Epithelial cell of prostate (primary cell): ENCODE results near the gene SKAP1.

Experiments used
- DNase-seq: peaks from one replicate; pipeline ENCODE4 v3.0.0-alpha.2; 2011; ENCODE audit warnings: low read depth, low spot score
- H3K27ac ChIP-seq: fragments of 450-650 bp; 2 replicates; pipeline ENCODE4 v1.5.1; 2017; ENCODE audit warnings: mild to moderate bottlenecking

SKAP1 gene

GRCh38 chr17:48160177-48161081 is 269.6 kb downstream of the SKAP1 start:
- H3K27ac ChIP-seq = no peak overlapping the region
- DNase-seq = no peak

- H3K27ac ChIP-seq = no peak overlapping the region
- DNase-seq = no peak
Observed at GRCh38 chr17:48159232-48159631, 270.8 kb downstream of the SKAP1 start.

DNA sequence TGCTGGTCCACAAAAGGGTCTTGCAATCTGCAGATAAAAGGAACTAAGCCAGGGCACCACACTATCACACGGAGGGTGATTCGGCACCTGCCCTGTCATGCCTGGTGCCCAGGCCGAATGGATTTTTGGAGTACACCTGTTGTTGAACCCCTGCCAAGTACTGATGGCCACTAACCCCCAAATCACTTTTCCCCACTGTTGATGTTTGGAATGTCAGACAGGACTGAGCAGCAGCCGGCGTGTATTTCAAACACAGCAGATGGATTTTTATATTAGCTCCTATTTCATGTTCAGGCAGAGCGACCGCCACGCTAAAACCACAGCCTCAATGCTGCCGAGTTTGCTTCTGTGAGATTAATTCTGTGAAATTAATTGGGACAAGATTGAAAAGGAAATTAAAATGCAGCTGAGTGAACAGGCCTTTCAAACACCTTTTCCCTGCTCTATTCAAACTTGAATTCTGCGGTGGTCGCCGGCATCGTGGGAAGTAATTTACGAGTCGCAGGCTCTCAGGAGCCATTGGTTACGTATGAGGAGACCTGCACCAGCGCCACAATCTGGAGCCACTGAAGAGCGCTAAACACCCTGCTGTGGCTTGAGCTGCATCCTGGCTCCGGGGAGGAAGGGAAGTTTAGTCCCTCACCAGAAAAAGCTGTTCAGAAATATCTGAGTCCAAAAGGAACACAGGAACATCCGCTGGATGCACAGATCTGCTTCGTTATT is 274.0 kb downstream of the SKAP1 start:
- no peak overlapping the region for H3K27ac ChIP-seq
- DNase-seq = no peak

- H3K27ac ChIP-seq = no peak overlapping the region
- no peak for DNase-seq
Observed at GRCh38 chr17:48153691-48154358, 276.2 kb downstream of the SKAP1 start.

DNA sequence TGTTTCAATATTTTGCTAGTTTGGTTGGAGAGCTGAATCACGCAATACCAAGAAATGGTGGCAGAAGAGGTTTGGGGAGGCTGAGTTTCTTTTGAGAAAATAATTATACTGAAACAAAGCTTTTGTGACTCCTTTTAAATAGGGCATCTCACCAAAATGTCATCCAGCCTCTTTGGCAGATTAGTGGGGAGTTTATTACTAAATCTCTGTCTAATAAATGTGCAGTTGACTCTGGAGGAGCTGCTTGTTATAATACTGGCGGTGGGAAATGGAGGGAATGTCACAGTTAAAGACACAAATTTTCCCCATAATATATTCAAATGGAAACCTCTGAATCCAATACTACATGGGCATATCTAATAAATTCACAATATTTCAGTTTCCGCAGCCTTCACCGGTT is 277.7 kb downstream of the SKAP1 start:
- H3K27ac ChIP-seq = no peak overlapping the region
- no peak for DNase-seq

GRCh38 chr17:48151220-48151619 is 278.8 kb downstream of the SKAP1 start:
- no peak for DNase-seq
- H3K27ac ChIP-seq = no peak overlapping the region

DNA sequence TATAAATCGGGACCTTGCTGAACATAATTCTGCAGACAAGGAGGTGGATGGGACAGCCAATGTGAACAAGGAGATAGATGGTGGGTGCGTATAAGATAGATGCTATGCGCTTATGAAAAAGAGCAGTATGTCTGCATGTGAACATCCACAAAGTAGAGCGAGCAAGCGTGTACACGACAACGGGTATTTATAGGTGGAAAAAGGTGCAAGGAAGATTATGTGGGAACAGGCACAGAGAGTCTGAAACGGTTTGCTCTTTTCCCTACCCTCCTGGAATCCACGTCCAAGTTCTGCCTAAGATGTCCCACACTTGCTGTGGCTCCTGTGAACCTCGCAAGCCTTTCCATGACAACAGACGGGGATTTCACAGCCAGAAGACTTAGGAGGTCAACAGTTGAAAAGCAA is 279.4 kb downstream of the SKAP1 start:
- no peak overlapping the region for H3K27ac ChIP-seq
- DNase-seq = no peak

- DNase-seq = no peak
- H3K27ac ChIP-seq = no peak overlapping the region
Observed at GRCh38 chr17:48149787-48150463, 280.1 kb downstream of the SKAP1 start.

DNA sequence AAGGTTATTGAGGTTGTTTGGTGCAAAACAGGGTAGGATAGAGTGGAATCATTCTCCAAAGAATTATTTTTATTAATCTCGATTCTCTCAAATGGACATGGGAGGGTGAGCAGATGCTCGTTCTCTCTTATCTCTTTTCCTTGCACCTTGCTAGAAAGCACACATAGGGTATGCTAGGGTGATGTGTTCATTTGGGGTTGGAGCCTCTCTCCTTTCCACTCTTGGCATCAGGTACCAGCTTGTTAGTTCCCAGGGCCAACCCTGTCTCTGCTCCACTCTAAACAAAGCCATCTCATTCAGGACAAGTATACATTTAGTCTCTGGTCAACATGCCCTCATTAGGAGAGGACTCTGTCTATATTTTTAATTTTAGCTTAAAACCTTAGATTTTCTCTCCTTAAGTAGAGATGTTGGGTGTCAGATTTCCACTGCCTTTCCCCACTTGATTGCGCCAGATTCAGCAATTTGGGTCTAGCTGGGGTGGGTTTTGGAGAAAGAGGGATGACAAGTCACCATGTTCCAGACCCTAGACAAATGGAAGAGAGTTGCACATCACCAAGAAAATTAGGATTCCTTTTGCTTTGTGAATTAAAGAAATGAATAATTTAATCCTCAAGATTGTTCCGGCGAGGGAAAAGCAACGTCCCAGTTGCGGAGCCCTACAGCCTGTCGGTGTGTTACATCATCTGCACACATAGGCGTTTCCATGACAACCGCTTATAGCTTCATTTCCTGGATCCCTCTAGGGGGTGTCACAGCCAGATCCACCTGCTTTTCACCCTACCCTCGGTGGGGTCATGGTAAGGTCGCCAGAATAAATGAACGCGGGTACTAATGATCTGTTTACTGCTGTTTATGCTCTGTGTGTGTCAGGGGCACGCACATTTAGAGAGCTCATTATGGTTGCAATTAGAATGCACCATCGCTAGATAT is 280.9 kb downstream of the SKAP1 start:
- no peak for DNase-seq

DNA sequence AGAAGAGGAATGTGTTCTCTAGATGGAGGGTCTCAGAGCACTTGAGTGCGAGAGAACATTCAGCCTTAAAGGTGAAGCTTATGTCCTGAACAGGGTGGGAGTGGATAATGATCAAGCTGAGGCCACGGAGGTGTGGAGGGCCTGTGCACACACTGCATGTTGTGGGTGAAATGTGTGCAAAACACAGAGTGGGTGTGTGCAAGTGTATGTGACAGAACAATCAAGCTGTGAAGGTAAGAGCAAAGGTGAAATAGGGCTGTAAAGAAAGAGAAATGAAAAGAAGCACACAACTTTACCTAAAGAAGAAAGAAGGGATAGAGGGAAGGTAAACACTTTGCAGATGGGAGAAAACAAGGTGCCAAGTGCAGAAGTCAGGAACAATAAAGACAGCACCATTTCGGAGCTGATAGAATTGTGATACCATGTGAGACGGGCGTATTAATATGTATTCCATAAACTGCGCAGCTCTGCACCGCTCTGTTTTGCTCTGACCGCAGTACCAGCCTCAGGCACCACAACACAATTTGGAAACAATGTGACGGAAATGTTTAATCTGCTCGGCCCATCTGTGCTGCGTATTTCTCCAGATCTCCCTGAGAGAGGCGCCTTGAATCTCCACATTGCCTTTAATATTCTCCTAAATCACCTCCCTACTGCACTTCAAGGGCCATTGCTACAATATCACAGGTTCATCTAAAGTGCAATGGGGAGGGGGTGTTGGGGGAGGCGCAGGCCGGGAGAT is 281.8 kb downstream of the SKAP1 start:
- DNase-seq = no peak
- no peak overlapping the region for H3K27ac ChIP-seq

More for the DNA sequence above, 280.9 kb downstream of the SKAP1 start:
- H3K27ac ChIP-seq = no peak overlapping the region

GRCh38 chr17:48144976-48145798 is 284.8 kb downstream of the SKAP1 start:
- DNase-seq = no peak
- H3K27ac ChIP-seq = no peak overlapping the region

DNA sequence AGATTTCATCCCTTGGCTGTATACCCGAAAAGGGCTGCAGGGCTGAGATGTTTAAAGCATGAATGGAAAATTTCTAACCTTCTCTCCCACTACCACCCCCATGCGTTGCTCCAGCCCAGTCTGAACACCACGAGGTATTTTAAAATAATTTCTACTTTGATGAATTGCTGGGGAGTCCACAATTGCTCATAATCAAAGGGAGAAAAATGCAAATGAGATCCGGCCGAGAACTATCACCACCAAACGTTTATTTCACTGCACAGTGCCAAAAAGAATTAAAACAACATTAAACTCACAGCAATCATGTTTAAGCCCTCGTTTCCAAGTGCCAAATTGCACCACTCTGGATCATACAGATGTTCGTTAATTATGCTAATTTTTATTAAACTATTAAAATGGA is 285.8 kb downstream of the SKAP1 start:
- no peak overlapping the region for H3K27ac ChIP-seq
- DNase-seq = no peak

DNA sequence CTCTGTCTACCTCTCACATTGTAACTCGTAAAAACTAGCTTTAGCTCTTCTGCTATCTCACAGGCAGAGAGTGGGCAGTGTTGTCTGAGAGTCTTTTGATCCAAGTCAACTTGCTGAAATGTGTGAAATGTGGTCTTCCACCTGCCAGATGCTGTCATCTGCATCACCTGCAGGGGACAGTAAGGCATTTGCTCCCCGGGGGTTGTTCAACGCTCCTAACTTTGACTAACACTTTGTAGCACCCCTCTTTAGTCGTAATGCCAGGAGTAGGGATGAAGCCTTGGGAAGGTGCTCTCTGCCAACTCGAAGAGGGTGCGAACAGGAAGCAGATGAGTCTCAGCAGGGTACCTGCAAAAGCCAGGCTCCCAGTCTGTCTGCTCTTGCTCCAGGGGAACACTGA is 286.4 kb downstream of the SKAP1 start:
- DNase-seq = no peak
- H3K27ac ChIP-seq = no peak overlapping the region

GRCh38 chr17:48139944-48140343 is 290.1 kb downstream of the SKAP1 start:
- no peak for DNase-seq
- no peak overlapping the region for H3K27ac ChIP-seq

DNA sequence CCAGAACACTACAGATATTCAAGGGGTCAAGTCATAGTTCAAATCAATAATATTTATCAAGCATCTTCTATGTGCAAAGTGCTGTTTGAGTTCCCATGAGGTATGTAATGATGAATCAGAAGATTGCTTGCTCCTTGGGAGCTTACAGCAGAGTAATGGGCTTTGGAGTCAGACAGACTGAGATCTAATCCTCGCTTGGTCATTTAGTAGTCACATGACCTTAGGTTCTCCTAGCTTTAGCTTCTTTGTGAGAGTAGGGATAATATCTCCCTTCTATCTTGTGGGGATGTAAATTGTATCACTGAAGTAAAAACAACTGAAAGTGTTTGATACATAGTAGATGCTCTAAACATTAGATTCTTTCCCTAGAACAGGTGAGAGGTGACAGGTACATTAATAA is 292.4 kb downstream of the SKAP1 start:
- no peak overlapping the region for H3K27ac ChIP-seq
- no peak for DNase-seq

- no peak overlapping the region for H3K27ac ChIP-seq
- no peak for DNase-seq
Observed at GRCh38 chr17:48134912-48135480, 295.0 kb downstream of the SKAP1 start.

DNA sequence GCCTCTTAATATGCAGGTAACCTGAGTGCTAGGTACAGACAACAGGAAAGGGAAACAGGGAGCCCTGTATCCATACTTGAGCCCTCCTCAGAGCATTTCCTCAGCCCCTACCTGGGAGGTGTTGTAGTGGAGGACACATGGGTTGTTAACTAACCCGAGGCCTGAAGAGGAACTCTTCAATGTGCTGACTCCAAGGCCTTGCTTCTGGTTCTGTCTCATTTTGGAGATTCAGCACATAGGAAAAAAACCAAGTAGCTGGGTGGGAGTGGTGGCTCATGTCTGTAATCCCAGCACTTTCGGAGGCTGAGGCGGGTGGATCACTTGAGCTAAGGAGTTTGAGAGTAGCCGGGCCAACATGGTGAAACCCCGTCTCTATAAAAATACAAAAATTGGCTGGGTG is 297.6 kb downstream of the SKAP1 start:
- no peak overlapping the region for H3K27ac ChIP-seq
- no peak for DNase-seq
